ENCODE data around the gene EPHB4. TPM values are rescaled to one million over a fixed set of nuclear protein-coding genes. Genes with fewer than 3 reads are reported as not detected.
A peak's percentile ranks its signal among the peaks of the same experiment; 100 is the strongest.

Gene EPHB4
- total and polyA plus RNA-seq, 10 of the 15 experiments (the other 5 are each of a cell fraction or from before 2014, with no cell fraction given) = 0.32 to 0.85 (median 0.48) TPM; not detected in 4

- TF ChIP-seq, protein P1, sequence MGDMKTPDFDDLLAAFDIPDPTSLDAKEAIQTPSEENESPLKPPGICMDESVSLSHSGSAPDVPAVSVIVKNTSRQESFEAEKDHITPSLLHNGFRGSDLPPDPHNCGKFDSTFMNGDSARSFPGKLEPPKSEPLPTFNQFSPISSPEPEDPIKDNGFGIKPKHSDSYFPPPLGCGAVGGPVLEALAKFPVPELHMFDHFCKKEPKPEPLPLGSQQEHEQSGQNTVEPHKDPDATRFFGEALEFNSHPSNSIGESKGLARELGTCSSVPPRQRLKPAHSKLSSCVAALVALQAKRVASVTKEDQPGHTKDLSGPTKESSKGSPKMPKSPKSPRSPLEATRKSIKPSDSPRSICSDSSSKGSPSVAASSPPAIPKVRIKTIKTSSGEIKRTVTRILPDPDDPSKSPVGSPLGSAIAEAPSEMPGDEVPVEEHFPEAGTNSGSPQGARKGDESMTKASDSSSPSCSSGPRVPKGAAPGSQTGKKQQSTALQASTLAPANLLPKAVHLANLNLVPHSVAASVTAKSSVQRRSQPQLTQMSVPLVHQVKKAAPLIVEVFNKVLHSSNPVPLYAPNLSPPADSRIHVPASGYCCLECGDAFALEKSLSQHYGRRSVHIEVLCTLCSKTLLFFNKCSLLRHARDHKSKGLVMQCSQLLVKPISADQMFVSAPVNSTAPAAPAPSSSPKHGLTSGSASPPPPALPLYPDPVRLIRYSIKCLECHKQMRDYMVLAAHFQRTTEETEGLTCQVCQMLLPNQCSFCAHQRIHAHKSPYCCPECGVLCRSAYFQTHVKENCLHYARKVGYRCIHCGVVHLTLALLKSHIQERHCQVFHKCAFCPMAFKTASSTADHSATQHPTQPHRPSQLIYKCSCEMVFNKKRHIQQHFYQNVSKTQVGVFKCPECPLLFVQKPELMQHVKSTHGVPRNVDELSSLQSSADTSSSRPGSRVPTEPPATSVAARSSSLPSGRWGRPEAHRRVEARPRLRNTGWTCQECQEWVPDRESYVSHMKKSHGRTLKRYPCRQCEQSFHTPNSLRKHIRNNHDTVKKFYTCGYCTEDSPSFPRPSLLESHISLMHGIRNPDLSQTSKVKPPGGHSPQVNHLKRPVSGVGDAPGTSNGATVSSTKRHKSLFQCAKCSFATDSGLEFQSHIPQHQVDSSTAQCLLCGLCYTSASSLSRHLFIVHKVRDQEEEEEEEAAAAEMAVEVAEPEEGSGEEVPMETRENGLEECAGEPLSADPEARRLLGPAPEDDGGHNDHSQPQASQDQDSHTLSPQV (IDR thresholded peaks at IDR 0.05) = no peak
- TF ChIP-seq SUPT20H (IDR thresholded peaks at IDR 0.05; ENCODE audit: borderline replicate concordance, control insufficient read depth, low read depth, low read length) (no peak), HDGF (IDR thresholded peaks at IDR 0.05) (peak; percentile 92), KLF5 (IDR thresholded peaks at IDR 0.05; ENCODE audit: partially characterized antibody) (peak; percentile 68), BMI1 (IDR thresholded peaks at IDR 0.05; ENCODE audit: borderline replicate concordance) (no peak), BRCA1 (IDR thresholded peaks at IDR 0.05; ENCODE audit: low read depth, low read length) (peak; percentile 81), FOS (IDR thresholded peaks at IDR 0.05; ENCODE audit: borderline replicate concordance, extremely low read depth, insufficient read length) (no peak), ZNF384 (IDR thresholded peaks at IDR 0.05; ENCODE audit: borderline replicate concordance, low read depth, low read length) (no peak), POLR2AphosphoS5 (IDR thresholded peaks at IDR 0.05; ENCODE audit: low read length) (peak; percentile 96), RFX5 (IDR thresholded peaks at IDR 0.05; ENCODE audit: low read depth, low read length) (no peak), BCLAF1 (IDR thresholded peaks at IDR 0.05) (no peak), NFXL1 (IDR thresholded peaks at IDR 0.05; ENCODE audit: borderline replicate concordance) (no peak), MTA3 (IDR thresholded peaks at IDR 0.05; ENCODE audit: borderline replicate concordance, low read length) (no peak), TAF1 (IDR thresholded peaks at IDR 0.05; ENCODE audit: borderline replicate concordance, low read depth, low read length) (peak; percentile 85; the same call in 1 of the 2 replicates), ATF7 (IDR thresholded peaks at IDR 0.05; ENCODE audit: low read depth) (no peak; the same call in none of the 2 replicates), ZNF24 (IDR thresholded peaks at IDR 0.05) (no peak), YBX1 (IDR thresholded peaks at IDR 0.05) (no peak), NKRF (conservative IDR thresholded peaks at IDR 0.05) (no peak; the same call in 1 of the 2 replicates)
- TF ChIP-seq, protein P2, sequence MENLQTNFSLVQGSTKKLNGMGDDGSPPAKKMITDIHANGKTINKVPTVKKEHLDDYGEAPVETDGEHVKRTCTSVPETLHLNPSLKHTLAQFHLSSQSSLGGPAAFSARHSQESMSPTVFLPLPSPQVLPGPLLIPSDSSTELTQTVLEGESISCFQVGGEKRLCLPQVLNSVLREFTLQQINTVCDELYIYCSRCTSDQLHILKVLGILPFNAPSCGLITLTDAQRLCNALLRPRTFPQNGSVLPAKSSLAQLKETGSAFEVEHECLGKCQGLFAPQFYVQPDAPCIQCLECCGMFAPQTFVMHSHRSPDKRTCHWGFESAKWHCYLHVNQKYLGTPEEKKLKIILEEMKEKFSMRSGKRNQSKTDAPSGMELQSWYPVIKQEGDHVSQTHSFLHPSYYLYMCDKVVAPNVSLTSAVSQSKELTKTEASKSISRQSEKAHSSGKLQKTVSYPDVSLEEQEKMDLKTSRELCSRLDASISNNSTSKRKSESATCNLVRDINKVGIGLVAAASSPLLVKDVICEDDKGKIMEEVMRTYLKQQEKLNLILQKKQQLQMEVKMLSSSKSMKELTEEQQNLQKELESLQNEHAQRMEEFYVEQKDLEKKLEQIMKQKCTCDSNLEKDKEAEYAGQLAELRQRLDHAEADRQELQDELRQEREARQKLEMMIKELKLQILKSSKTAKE (IDR thresholded peaks at IDR 0.05; ENCODE audit: low read depth, poor library complexity, severe bottlenecking) = peak; percentile 28
These were observed 47.4 kb upstream of the EPHB4 start, which contains the start of gene SRRT (continued) for GRCh38 chr7:100874577-100875355.
